ENCODE data around the gene MYBPC2.

Gene MYBPC2

GRCh38 chr19:50481351-50482149, 48.9 kb downstream of the MYBPC2 start:
- no peak for DNase-seq (ENCODE audit: low read depth)

GRCh38 chr19:50482271-50482855, 49.7 kb downstream of the MYBPC2 start:
- no peak for DNase-seq (ENCODE audit: low read depth)

GRCh38 chr19:50482916-50483315, 50.2 kb downstream of the MYBPC2 start:
- DNase-seq (ENCODE audit: low read depth): no peak

GRCh38 chr19:50485284-50485955, 52.7 kb downstream of the MYBPC2 start:
- no peak for DNase-seq (ENCODE audit: low read depth)

GRCh38 chr19:50486823-50487515, 54.3 kb downstream of the MYBPC2 start:
- no peak for DNase-seq (ENCODE audit: low read depth)

- DNase-seq (ENCODE audit: low read depth): no peak
These were observed 55.9 kb downstream of the MYBPC2 start for GRCh38 chr19:50488389-50489194.

- DNase-seq (ENCODE audit: low read depth): no peak
These were observed 56.8 kb downstream of the MYBPC2 start for GRCh38 chr19:50489461-50490011.

GRCh38 chr19:50490411-50490811, 57.7 kb downstream of the MYBPC2 start:
- DNase-seq (ENCODE audit: low read depth): no peak

GRCh38 chr19:50490991-50491472, 58.3 kb downstream of the MYBPC2 start:
- no peak for DNase-seq (ENCODE audit: low read depth)

- no peak for DNase-seq (ENCODE audit: low read depth)
These were observed 59.8 kb downstream of the MYBPC2 start for GRCh38 chr19:50492303-50493052.

- no peak for DNase-seq (ENCODE audit: low read depth)
These were observed 60.5 kb downstream of the MYBPC2 start for GRCh38 chr19:50493171-50493570.

- no peak for DNase-seq (ENCODE audit: low read depth)
These were observed 61.7 kb downstream of the MYBPC2 start for GRCh38 chr19:50494186-50495019.

- DNase-seq (ENCODE audit: low read depth): no peak
These were observed 62.4 kb downstream of the MYBPC2 start for GRCh38 chr19:50495020-50495531.

GRCh38 chr19:50496189-50497021, 63.7 kb downstream of the MYBPC2 start:
- DNase-seq (ENCODE audit: low read depth): no peak

GRCh38 chr19:50497022-50497405, 64.3 kb downstream of the MYBPC2 start:
- DNase-seq (ENCODE audit: low read depth): no peak

GRCh38 chr19:50498219-50499056, 65.7 kb downstream of the MYBPC2 start:
- no peak for DNase-seq (ENCODE audit: low read depth)

GRCh38 chr19:50500060-50500752, 67.5 kb downstream of the MYBPC2 start:
- no peak for DNase-seq (ENCODE audit: low read depth)
